K562 (cell line): ENCODE results near the gene ATP2A1. TPM values are rescaled to one million over a fixed set of nuclear protein-coding genes. Genes with fewer than 3 reads are reported as not detected.

Source experiments
- ETS1 ChIP-seq: conservative IDR thresholded peaks from 2 replicates; pipeline ENCODE4 v1.6.1; 2011; ENCODE audit warnings: low read depth, mild to moderate bottlenecking, low read length; ENCODE audit not compliant: control insufficient read depth
- MTA3 ChIP-seq: fragments of 450-650 bp; formaldehyde crosslinking; IDR thresholded peaks from 2 replicates; pipeline ENCODE4 v1.6.1; 2017; ENCODE audit warnings: mild to moderate bottlenecking, borderline replicate concordance
- SMC3 ChIP-seq: conservative IDR thresholded peaks from 2 replicates; pipeline ENCODE4 v1.6.1; 2011; ENCODE audit warnings: low read depth, low read length, improper control_type of control experiment; ENCODE audit not compliant: insufficient read depth
- SUPT5H ChIP-seq: fragments of 450-650 bp; IDR thresholded peaks from 2 replicates; pipeline ENCODE4 v1.6.1; 2016
- ZBTB2 ChIP-seq: fragments of 450-650 bp; IDR thresholded peaks from 2 replicates; pipeline ENCODE4 v1.6.1; 2016; ENCODE audit warnings: antibody characterized with exemption
- ZC3H11A ChIP-seq: IDR thresholded peaks from 2 replicates; pipeline ENCODE4 v1.6.1; 2012; ENCODE audit warnings: low read depth, low read length, improper control_type of control experiment
- ZNF507 ChIP-seq: conservative IDR thresholded peaks from 2 replicates; pipeline ENCODE4 v1.6.1; 2017; ENCODE audit warnings: missing genetic modification characterization, missing compliant biosample characterization
- polyA plus RNA-seq, 8 experiments: library from polyadenylated mRNA; depleted of rRNA in 4 of 8; stranded (reverse) in 5 of 8; unstranded in 3 of 8; fragments of >200 nt; fragmentation: Nextera tagmentation in 2 of 8; fragmentation: Illumina TruSeq in 1 of 8; extraction: Ambion mirVana in 2 of 8; extraction: Trizol in 1 of 8; gene quantifications; 2 replicates each; pipeline versions ENCODE4 v1.2.1 to v1.2.3, GENCODE V29; 2011 to 2014; ENCODE audit warnings: inconsistent platforms in 1 of 8, missing spikeins in 1 of 8
- total RNA-seq, 7 experiments: library from RNA; depleted of rRNA in 6 of 7; stranded (reverse); fragments of >200 nt in 6 of 7; fragmentation: Illumina TruSeq in 2 of 7; extraction: Trizol in 2 of 7; gene quantifications; 2 replicates each; pipeline versions ENCODE4 v1.2.1 to v1.2.3, GENCODE V29; 2011 to 2021; ENCODE audit warnings: low replicate concordance in 1 of 7

Gene ATP2A1
- total and polyA plus RNA-seq, 9 of the 15 experiments (the other 6 are each of a cell fraction or from before 2014, with no cell fraction given) = 0.25 to 2.6 (median 0.65) TPM

- TF ChIP-seq ZBTB2 = no peak
- no peak for TF ChIP-seq MTA3
- TF ChIP-seq ZNF507 = no peak
- peak; percentile 63; the same call in 1 of the 2 replicates for TF ChIP-seq ETS1
- TF ChIP-seq ZC3H11A = no peak
- no peak; the same call in 1 of the 2 replicates for TF ChIP-seq SUPT5H
- no peak for TF ChIP-seq SMC3
Measured at GRCh38 chr16:28924762-28925385, 46.6 kb downstream of the ATP2A1 start, which contains the start of gene RABEP2 (continued).
